A549 (cell line): ENCODE results near the gene ENPP7. TPM values are rescaled to one million over a fixed set of nuclear protein-coding genes. Genes with fewer than 3 reads are reported as not detected.

ENCODE experiments used
- ATAC-seq, 2 experiments: fragments of 200-7000 bp in 1 of 2; fragments of >200 bp in 1 of 2; cut with Nextera tagmentation in 1 of 2; cut with Tn5 transposase in 1 of 2; 3 replicates each; pipeline versions ENCODE4 v1.8.0 to v1.9.1; 2018 to 2020; ENCODE audit warnings: mild to moderate bottlenecking in 1 of 2, moderate library complexity in 1 of 2
- CTCF ChIA-PET: fragments of 300-600 bp; sonication (Branson Sonifier 250); formaldehyde crosslinking; extraction: SDS; loops from one replicate; lab custom pipeline; 2021; ENCODE audit warnings: antibody characterized with exemption, inconsistent platforms; lab: Yijun Ruan, JAX
- POLR2A ChIA-PET: fragments of 350-600 bp; formaldehyde crosslinking; extraction: SDS; loops from one replicate; lab custom pipeline; 2021; ENCODE audit warnings: antibody characterized with exemption, inconsistent platforms; lab: Yijun Ruan, JAX
- DNase-seq, 2 experiments: peaks; one replicate each; pipeline versions ENCODE4 v3.0.0 to v3.0.0-alpha.2; 2011 to 2016; ENCODE audit warnings: low read depth in 1 of 2, low spot score in 1 of 2
- FAIRE-seq: peaks from 2 replicates; lab custom pipeline; 2011; peaks lifted over from hg19 to GRCh38; lab: Jason Lieb, UNC
- H3K27ac ChIP-seq, 2 experiments: fragments of >200 bp; sonication (Bioruptor Twin); formaldehyde crosslinking; 3 replicates each; pipeline ENCODE4 v1.5.1; 2016 to 2017
- H3K4me1 ChIP-seq: fragments of >200 bp; sonication (Bioruptor Twin); formaldehyde crosslinking; 3 replicates; pipeline ENCODE4 v1.6.1; 2016
- H3K4me2 ChIP-seq: fragments of >200 bp; sonication (Bioruptor Twin); formaldehyde crosslinking; 3 replicates; pipeline ENCODE4 v1.6.1; 2016
- H3K4me3 ChIP-seq: fragments of >200 bp; sonication (Bioruptor Twin); formaldehyde crosslinking; 3 replicates; pipeline ENCODE4 v1.5.1; 2016
- H3K9me3 ChIP-seq: fragments of >200 bp; sonication (Bioruptor Twin); formaldehyde crosslinking; 3 replicates; pipeline ENCODE4 v1.6.1; 2016
- CBX2 ChIP-seq: fragments of 200-600 bp; sonication (generic); IDR thresholded peaks from 2 replicates; pipeline ENCODE4 v1.6.1; 2016; ENCODE audit warnings: low read depth, mild to moderate bottlenecking, borderline replicate concordance
- CEBPB ChIP-seq, 2 experiments: fragments of >200 bp in 1 of 2; sonication (Bioruptor Twin) in 1 of 2; formaldehyde crosslinking in 1 of 2; IDR thresholded peaks; 2 replicates each; pipeline ENCODE4 v1.6.1; 2012 to 2016
- CHD2 ChIP-seq: fragments of 150-350 bp; IDR thresholded peaks from 2 replicates; pipeline ENCODE4 v1.6.1; 2014; ENCODE audit warnings: low read length; ENCODE audit not compliant: partially characterized antibody
- CTCF ChIP-seq: fragments of >200 bp; sonication (Bioruptor Twin); formaldehyde crosslinking; IDR thresholded peaks from 3 replicates; pipeline ENCODE4 v1.5.1; 2016
- E2F6 ChIP-seq: IDR thresholded peaks from 2 replicates; pipeline ENCODE4 v1.6.1; 2012; ENCODE audit warnings: low read depth, borderline replicate concordance
- EHF ChIP-seq: fragments of 250-450 bp; sonication (Bioruptor Pico); IDR thresholded peaks from 2 replicates; pipeline ENCODE4 v1.5.0; 2020; ENCODE audit warnings: mild to moderate bottlenecking
- ELK1 ChIP-seq: fragments of 150-350 bp; IDR thresholded peaks from 2 replicates; pipeline ENCODE4 v1.6.1; 2014; ENCODE audit warnings: low read depth, mild to moderate bottlenecking, low read length
- EP300 ChIP-seq, 2 experiments: fragments of >200 bp; sonication (Bioruptor Twin); formaldehyde crosslinking; IDR thresholded peaks; 2 replicates in 1 of 2; 3 replicates in 1 of 2; pipeline ENCODE4 v1.6.1; 2016 to 2017
- FOSB ChIP-seq: fragments of 250-450 bp; sonication (Bioruptor Pico); IDR thresholded peaks from 2 replicates; pipeline ENCODE4 v1.5.0; 2020; ENCODE audit warnings: mild to moderate bottlenecking, moderate library complexity
- FOSL2 ChIP-seq, 2 experiments: fragments of 450-650 bp in 1 of 2; fragments of >200 bp in 1 of 2; sonication (Bioruptor Twin) in 1 of 2; formaldehyde crosslinking; IDR thresholded peaks; 2 replicates each; pipeline versions ENCODE4 v1.5.0 to v1.6.1; 2016 to 2020; ENCODE audit warnings: mild to moderate bottlenecking in 1 of 2, moderate library complexity in 1 of 2
- FOXS1 ChIP-seq: fragments of 250-450 bp; sonication (Bioruptor Pico); IDR thresholded peaks from 2 replicates; pipeline ENCODE4 v1.5.0; 2020; ENCODE audit warnings: mild to moderate bottlenecking, moderate library complexity
- GATA3 ChIP-seq: IDR thresholded peaks from 2 replicates; pipeline ENCODE4 v1.6.1; 2012; ENCODE audit warnings: borderline replicate concordance
- HDAC2 ChIP-seq: fragments of 200-600 bp; sonication (generic); IDR thresholded peaks from 2 replicates; pipeline ENCODE4 v1.6.1; 2016
- HES2 ChIP-seq: fragments of >200 bp; sonication (Bioruptor Twin); formaldehyde crosslinking; IDR thresholded peaks from 2 replicates; pipeline ENCODE4 v1.6.1; 2016
- HOXB5 ChIP-seq: fragments of 250-450 bp; sonication (Bioruptor Pico); IDR thresholded peaks from 2 replicates; pipeline ENCODE4 v1.5.0; 2020; ENCODE audit warnings: mild to moderate bottlenecking, moderate library complexity
- JUN ChIP-seq, 2 experiments: fragments of >200 bp; sonication (Bioruptor Twin); formaldehyde crosslinking; IDR thresholded peaks; 2 replicates in 1 of 2; 3 replicates in 1 of 2; pipeline ENCODE4 v1.6.1; 2016 to 2017
- KDM5A ChIP-seq: fragments of 200-600 bp; sonication (generic); IDR thresholded peaks from 2 replicates; pipeline ENCODE4 v1.6.1; 2016; ENCODE audit warnings: antibody characterized with exemption, mild to moderate bottlenecking
- MAZ ChIP-seq: fragments of 150-350 bp; IDR thresholded peaks from 2 replicates; pipeline ENCODE4 v1.6.1; 2014; ENCODE audit warnings: antibody characterized with exemption, low read depth, low read length, borderline replicate concordance
- RAD21 ChIP-seq, 2 experiments: fragments of >200 bp in 1 of 2; sonication (Bioruptor Twin) in 1 of 2; formaldehyde crosslinking in 1 of 2; IDR thresholded peaks in 1 of 2; conservative IDR thresholded peaks in 1 of 2; 2 replicates in 1 of 2; 3 replicates in 1 of 2; pipeline ENCODE4 v1.6.1; 2012 to 2018; ENCODE audit warnings: inconsistent platforms in 1 of 2
- RCOR1 ChIP-seq: fragments of 150-350 bp; IDR thresholded peaks from 2 replicates; pipeline ENCODE4 v1.6.1; 2014; ENCODE audit warnings: antibody characterized with exemption, low read length, low read depth
- RFX5 ChIP-seq: fragments of 450-650 bp; IDR thresholded peaks from 2 replicates; pipeline ENCODE4 v1.7.1; 2014; ENCODE audit warnings: antibody characterized with exemption, mild to moderate bottlenecking, moderate library complexity
- RNF2 ChIP-seq: fragments of 200-600 bp; sonication (generic); IDR thresholded peaks from 2 replicates; pipeline ENCODE4 v1.6.1; 2016; ENCODE audit warnings: low read depth, mild to moderate bottlenecking, antibody characterized with exemption, moderate library complexity, borderline replicate concordance
- SREBF2 ChIP-seq: fragments of 450-650 bp; IDR thresholded peaks from 2 replicates; pipeline ENCODE4 v1.6.1; 2014; ENCODE audit warnings: mild to moderate bottlenecking, moderate library complexity
- TP53 ChIP-seq: fragments of 250-450 bp; sonication (Bioruptor Pico); IDR thresholded peaks from 2 replicates; pipeline ENCODE4 v1.5.0; 2021; ENCODE audit warnings: mild to moderate bottlenecking, moderate library complexity
- ZC3H11A ChIP-seq: fragments of 450-650 bp; IDR thresholded peaks from 2 replicates; pipeline ENCODE4 v1.6.1; 2014; ENCODE audit warnings: antibody characterized with exemption, mild to moderate bottlenecking
- WGBS: methylation state at CpG from one replicate; pipeline ENCODE4 v1.1.6; 2017; ENCODE audit errors: missing lambda C conversion rate; 5-methylcytosine and 5-hydroxymethylcytosine counted together
- polyA plus RNA-seq, 4 experiments: library from polyadenylated mRNA; depleted of rRNA in 3 of 4; stranded (reverse); fragments of >200 nt; fragmentation: RNase III in 1 of 4; extraction: RNeasy Plus Mini Kit Qiagen cat#74134 plus additional on column Dnase treatment in 1 of 4; gene quantifications; 2 replicates in 3 of 4; 3 replicates in 1 of 4; pipeline ENCODE4 v1.2.3, GENCODE V29; 2011 to 2017

The ENPP7 gene
- polyA plus RNA-seq, 2 of the 4 experiments (the other 2 are of a cell fraction): not detected

GRCh38 chr17:79788989-79789942 is 58.5 kb downstream of the ENPP7 start:
- ATAC-seq (peak in 1 of 2 experiments; percentile 1; a peak in 3 of 6 replicates), FAIRE-seq (no peak), DNase-seq (no peak)
- Histone ChIP-seq H3K4me3 (no peak overlapping the region), H3K4me2 (peak overlapping the region; percentile 90), H3K27ac (peak overlapping the region in 1 of 2 experiments; percentile 73; a peak in 4 of 6 replicates), H3K4me1 (peaks cover 17% of the 10 kb centered on the region), H3K9me3 (no peaks in the 10 kb centered on the region)
- ChIA-PET CTCF (interaction anchor here (0.6 to 39.8 kb wide), 50 partner anchors 9 to 354 kb away, joined by 3 to 1281 read pairs (median 6); partner anchors contain the start of gene CBX4), POLR2A (interaction anchor here (1.2 to 1.5 kb wide), 3 partner anchors 21 to 50 kb away, joined by 3 to 7 read pairs (median 3); partner anchors contain the start of gene CBX4)
- 56% methylated on average over 40 of the region's 52 CpGs for WGBS
- TF ChIP-seq CHD2 (no peak), MAZ (no peak), GATA3 (no peak), RCOR1 (no peak), CTCF (no peak), KDM5A (no peak), CBX2 (no peak), JUN (IDR thresholded peaks at IDR 0.05) (no peak), RNF2 (no peak), CEBPB (IDR thresholded peaks at IDR 0.05) (no peak)

- Histone ChIP-seq H3K9me3 (no peaks in the 10 kb centered on the region), H3K27ac (peak overlapping the region; percentile 63 to 73; a peak in 5 of 6 replicates), H3K4me1 (peaks cover 26% of the 10 kb centered on the region), H3K4me2 (peak overlapping the region; percentile 90), H3K4me3 (no peak overlapping the region)
- peak; percentile 58 to 95 for DNase-seq
- 43% methylated on average over 65 of the region's 74 CpGs for WGBS
- peak; percentile 19 to 65; a peak in 3 of 6 replicates for ATAC-seq
- POLR2A ChIA-PET: interaction anchor here (1.2 to 1.5 kb wide), 3 partner anchors 21 to 49 kb away, joined by 3 to 7 read pairs (median 3); partner anchors contain the start of gene CBX4
- CTCF ChIA-PET: interaction anchor here (0.6 to 39.8 kb wide), 51 partner anchors 9 to 353 kb away, joined by 3 to 1281 read pairs (median 6); partner anchors contain the start of gene CBX4
- FAIRE-seq: no peak
- peak; percentile 44; the same call in 1 of the 2 replicates for TF ChIP-seq KDM5A
- TF ChIP-seq SREBF2: no peak
- TF ChIP-seq FOSL2 (IDR thresholded peaks at IDR 0.05): no peak
- no peak for TF ChIP-seq FOSL2 (CRISPR knock-in tag; IDR thresholded peaks at IDR 0.05)
- TF ChIP-seq TP53 (CRISPR knock-in tag): no peak
- TF ChIP-seq RCOR1: no peak
- TF ChIP-seq RNF2: no peak
- peak; percentile 98 for TF ChIP-seq CTCF
- no peak for TF ChIP-seq FOXS1 (CRISPR knock-in tag)
- TF ChIP-seq E2F6: peak; percentile 75
- no peak for TF ChIP-seq ZC3H11A
- TF ChIP-seq RFX5: no peak
- TF ChIP-seq HOXB5: no peak
- no peak for TF ChIP-seq HES2
- TF ChIP-seq ELK1: no peak
- TF ChIP-seq RAD21 (conservative IDR thresholded peaks at IDR 0.05 in 1 of 2, IDR thresholded peaks at IDR 0.05 in 1 of 2): peak; percentile 85 to 96
- no peak for TF ChIP-seq HDAC2
- no peak for TF ChIP-seq EHF (CRISPR knock-in tag)
- no peak for TF ChIP-seq FOSB (CRISPR knock-in tag)
- no peak for TF ChIP-seq EP300 (IDR thresholded peaks at IDR 0.05)
Observed at GRCh38 chr17:79789943-79790804, 59.4 kb downstream of the ENPP7 start.
